BLaER1 (cell line): ENCODE measurements around the gene NTHL1.

Experiments used
- H3K27ac ChIP-seq: shearing (Covaris generic); formaldehyde crosslinking; 2 replicates; pipeline ENCODE4 v1.8.1; 2022
- H3K27me3 ChIP-seq: shearing (Covaris generic); formaldehyde crosslinking; 2 replicates; pipeline ENCODE4 v1.8.1; 2022
- H3K36me3 ChIP-seq: shearing (Covaris generic); formaldehyde crosslinking; 2 replicates; pipeline ENCODE4 v1.8.1; 2022
- H3K4me1 ChIP-seq: shearing (Covaris generic); formaldehyde crosslinking; 2 replicates; pipeline ENCODE4 v1.8.1; 2022
- H3K4me2 ChIP-seq: shearing (Covaris generic); formaldehyde crosslinking; 2 replicates; pipeline ENCODE4 v1.8.1; 2022
- H3K4me3 ChIP-seq: shearing (Covaris generic); formaldehyde crosslinking; 2 replicates; pipeline ENCODE4 v1.8.1; 2022
- H3K9ac ChIP-seq: shearing (Covaris generic); formaldehyde crosslinking; 2 replicates; pipeline ENCODE4 v1.8.1; 2022
- H3K9me3 ChIP-seq: shearing (Covaris generic); formaldehyde crosslinking; 2 replicates; pipeline ENCODE4 v1.8.1; 2022
- H4K20me1 ChIP-seq: shearing (Covaris generic); formaldehyde crosslinking; 2 replicates; pipeline ENCODE4 v1.8.1; 2022
- Cebpa-rat ChIP-seq: shearing (Covaris generic); IDR thresholded peaks from 2 replicates; pipeline ENCODE4 v1.8.1; 2022

NTHL1 gene

GRCh38 chr16:2084895-2085625, 37.4 kb upstream of the NTHL1 start:
- Histone ChIP-seq H3K27ac (peak overlapping the region; percentile 84), H3K36me3 (peaks cover 78% of the 10 kb centered on the region), H3K4me2 (peak overlapping the region; percentile 98)

GRCh38 chr16:2083876-2084780, 36.5 kb upstream of the NTHL1 start:
- no peaks in the 10 kb centered on the region for H3K9me3 ChIP-seq
- peaks cover 47% of the 10 kb centered on the region for H4K20me1 ChIP-seq
- H3K27ac ChIP-seq, result peak overlapping the region; percentile 84
- H3K27me3 ChIP-seq, result no peaks in the 10 kb centered on the region
- H3K4me1 ChIP-seq, result peaks cover 100% of the 10 kb centered on the region
- no peak for TF ChIP-seq Cebpa-rat
- peak overlapping the region; percentile 48; the same call in 1 of the 2 replicates for H3K4me3 ChIP-seq
- peak overlapping the region; percentile 98 for H3K4me2 ChIP-seq
- peak overlapping the region; percentile 65 for H3K9ac ChIP-seq
- H3K36me3 ChIP-seq, result peaks cover 78% of the 10 kb centered on the region

More at GRCh38 chr16:2084895-2085625, 37.4 kb upstream of the NTHL1 start:
- no peak for TF ChIP-seq Cebpa-rat
- H3K9me3 ChIP-seq, result no peaks in the 10 kb centered on the region
- H4K20me1 ChIP-seq, result peaks cover 56% of the 10 kb centered on the region
- H3K27me3 ChIP-seq, result no peaks in the 10 kb centered on the region
- H3K4me1 ChIP-seq, result peaks cover 94% of the 10 kb centered on the region
- no peak overlapping the region for H3K4me3 ChIP-seq
- peak overlapping the region; percentile 65; the same call in 1 of the 2 replicates for H3K9ac ChIP-seq

GRCh38 chr16:2083409-2083808, 35.8 kb upstream of the NTHL1 start:
- Histone ChIP-seq H3K4me3 (peak overlapping the region; percentile 48), H3K27me3 (no peaks in the 10 kb centered on the region), H3K27ac (peak overlapping the region; percentile 84), H3K4me1 (peaks cover 100% of the 10 kb centered on the region), H3K36me3 (peaks cover 78% of the 10 kb centered on the region), H3K9ac (peak overlapping the region; percentile 65), H4K20me1 (peaks cover 45% of the 10 kb centered on the region), H3K4me2 (peak overlapping the region; percentile 98), H3K9me3 (no peaks in the 10 kb centered on the region)
- no peak for TF ChIP-seq Cebpa-rat

- peak overlapping the region; percentile 65 for H3K9ac ChIP-seq
- no peak for TF ChIP-seq Cebpa-rat
- peak overlapping the region; percentile 48 for H3K4me3 ChIP-seq
- H3K4me2 ChIP-seq, result peak overlapping the region; percentile 98
- H3K9me3 ChIP-seq, result no peaks in the 10 kb centered on the region
- peak overlapping the region; percentile 84 for H3K27ac ChIP-seq
- no peaks in the 10 kb centered on the region for H3K27me3 ChIP-seq
- peaks cover 41% of the 10 kb centered on the region for H4K20me1 ChIP-seq
- peaks cover 74% of the 10 kb centered on the region for H3K36me3 ChIP-seq
- peaks cover 100% of the 10 kb centered on the region for H3K4me1 ChIP-seq
Observed at GRCh38 chr16:2082983-2083364, 35.3 kb upstream of the NTHL1 start.

DNA sequence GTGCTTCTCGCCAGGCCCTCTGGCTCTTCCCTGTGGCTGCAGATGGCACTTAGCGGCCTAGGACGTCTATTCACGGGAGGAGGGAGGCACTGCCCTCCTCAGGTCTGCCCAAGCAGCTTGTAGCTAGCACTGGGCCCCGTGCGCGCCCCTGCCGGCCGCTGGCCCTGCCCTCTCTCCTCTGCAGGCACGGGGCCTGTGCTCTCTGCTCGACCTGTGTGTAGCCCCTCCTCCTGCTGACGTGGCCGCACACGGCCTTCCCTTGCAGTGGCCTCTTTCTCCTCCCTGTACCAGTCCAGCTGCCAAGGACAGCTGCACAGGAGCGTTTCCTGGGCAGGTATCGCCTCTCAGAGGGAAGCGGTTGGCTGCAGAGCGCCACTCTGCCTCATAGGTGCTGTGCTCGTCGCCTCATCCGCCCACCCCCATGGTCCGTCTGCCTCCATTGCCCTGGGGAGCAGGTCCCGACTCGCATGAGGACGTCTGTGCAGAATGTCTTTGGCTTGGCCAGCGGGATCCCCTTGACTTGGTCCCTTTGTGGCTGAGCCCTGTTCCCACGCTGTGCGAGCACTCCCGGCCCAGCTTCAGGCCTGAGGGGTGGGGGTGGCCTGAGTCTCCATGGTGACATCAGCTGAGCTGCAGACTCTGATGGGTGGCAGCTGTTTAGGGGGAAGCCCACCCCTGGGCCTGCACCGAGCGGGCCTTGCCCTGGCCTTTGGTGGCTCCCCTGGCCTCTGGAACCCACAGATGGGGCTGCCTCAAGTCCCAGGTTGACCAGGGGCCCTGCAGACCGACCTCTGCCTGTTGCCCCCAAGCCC, 34.7 kb upstream of the NTHL1 start:
- Histone ChIP-seq H3K4me2 (peak overlapping the region; percentile 98), H3K9me3 (no peaks in the 10 kb centered on the region), H3K27me3 (no peaks in the 10 kb centered on the region), H3K4me1 (peaks cover 94% of the 10 kb centered on the region), H3K9ac (peak overlapping the region; percentile 65), H3K36me3 (peaks cover 73% of the 10 kb centered on the region), H3K27ac (peak overlapping the region; percentile 84), H3K4me3 (peak overlapping the region; percentile 48), H4K20me1 (peaks cover 35% of the 10 kb centered on the region)
- no peak for TF ChIP-seq Cebpa-rat

DNA sequence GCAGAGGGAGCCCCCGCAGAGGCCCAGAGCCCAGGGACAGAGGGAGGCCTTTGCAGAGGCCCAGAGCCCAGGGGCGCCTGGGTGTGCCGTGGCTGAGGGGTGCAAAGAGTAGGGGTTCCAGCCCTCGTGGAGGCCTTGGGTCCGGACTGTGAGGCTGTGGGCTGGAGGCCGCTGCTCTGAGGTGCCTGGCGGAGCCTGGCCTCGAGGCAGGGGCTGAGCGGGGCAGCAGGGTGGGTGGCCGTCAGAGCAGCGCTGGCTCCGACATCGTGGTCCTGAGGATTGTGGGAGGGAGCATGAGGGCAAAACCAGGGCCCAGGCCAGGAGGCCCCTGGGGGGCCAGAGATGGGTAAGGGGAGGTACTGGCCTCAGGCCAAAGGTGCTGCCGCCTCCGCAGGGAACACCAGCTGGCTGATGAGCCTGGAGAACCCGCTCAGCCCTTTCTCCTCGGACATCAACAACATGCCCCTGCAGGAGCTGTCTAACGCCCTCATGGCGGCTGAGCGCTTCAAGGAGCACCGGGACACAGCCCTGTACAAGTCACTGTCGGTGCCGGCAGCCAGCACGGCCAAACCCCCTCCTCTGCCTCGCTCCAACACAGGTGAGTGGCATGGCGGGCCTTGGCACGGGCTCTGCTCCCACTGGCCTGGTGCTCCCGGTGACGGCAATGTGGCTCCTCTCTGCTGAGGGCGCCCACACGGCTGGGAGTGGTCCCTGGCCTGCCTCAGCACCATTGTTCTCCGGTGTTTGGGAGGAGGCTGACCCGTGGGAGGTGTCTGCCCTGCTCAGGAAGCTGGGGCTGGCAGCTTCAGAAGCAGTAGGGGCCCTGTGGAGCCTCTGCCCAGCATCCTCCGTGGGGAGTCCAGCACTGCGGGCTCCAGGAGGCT, 33.8 kb upstream of the NTHL1 start:
- Histone ChIP-seq H3K4me3 (no peak overlapping the region), H3K4me1 (peaks cover 84% of the 10 kb centered on the region), H4K20me1 (peaks cover 25% of the 10 kb centered on the region), H3K36me3 (peaks cover 74% of the 10 kb centered on the region), H3K9me3 (no peaks in the 10 kb centered on the region), H3K4me2 (peak overlapping the region; percentile 98), H3K27ac (peak overlapping the region; percentile 84), H3K27me3 (no peaks in the 10 kb centered on the region), H3K9ac (peak overlapping the region; percentile 44)
- TF ChIP-seq Cebpa-rat, result no peak

DNA sequence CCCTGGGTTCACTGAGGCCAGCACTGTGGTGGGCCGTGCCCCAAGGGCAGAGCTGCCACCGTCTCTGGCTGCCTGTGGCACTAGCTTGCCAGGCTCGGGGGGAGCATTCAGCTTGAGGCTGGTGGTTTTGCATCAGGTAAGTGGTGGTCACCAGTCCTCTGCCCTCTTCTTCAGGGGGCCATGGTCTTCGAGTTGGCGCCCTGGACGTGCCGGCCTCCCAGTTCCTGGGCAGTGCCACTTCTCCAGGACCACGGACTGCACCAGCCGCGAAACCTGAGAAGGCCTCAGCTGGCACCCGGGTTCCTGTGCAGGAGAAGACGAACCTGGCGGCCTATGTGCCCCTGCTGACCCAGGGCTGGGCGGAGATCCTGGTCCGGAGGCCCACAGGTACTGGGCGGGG, 32.4 kb upstream of the NTHL1 start:
- H3K4me1 ChIP-seq, result peaks cover 70% of the 10 kb centered on the region
- H4K20me1 ChIP-seq, result 0 out of 2 replicates have a peak, but pooled peaks cover 23% of the 10 kb centered on the region
- no peak for TF ChIP-seq Cebpa-rat
- no peak overlapping the region for H3K4me3 ChIP-seq
- no peaks in the 10 kb centered on the region for H3K27me3 ChIP-seq
- no peak overlapping the region for H3K27ac ChIP-seq
- no peak overlapping the region for H3K4me2 ChIP-seq
- H3K36me3 ChIP-seq, result peaks cover 74% of the 10 kb centered on the region
- H3K9me3 ChIP-seq, result no peaks in the 10 kb centered on the region
- H3K9ac ChIP-seq, result no peak overlapping the region

GRCh38 chr16:2079311-2079800, 31.7 kb upstream of the NTHL1 start:
- Histone ChIP-seq H3K27me3 (no peaks in the 10 kb centered on the region), H4K20me1 (0 out of 2 replicates have a peak, but pooled peaks cover 17% of the 10 kb centered on the region), H3K4me2 (no peak overlapping the region), H3K9ac (no peak overlapping the region), H3K4me3 (no peak overlapping the region), H3K36me3 (peaks cover 74% of the 10 kb centered on the region), H3K27ac (no peak overlapping the region), H3K4me1 (peaks cover 63% of the 10 kb centered on the region), H3K9me3 (no peaks in the 10 kb centered on the region)
- no peak for TF ChIP-seq Cebpa-rat
